Neuronal stem cell (in vitro differentiated cells): Measurements from ENCODE around the gene THBS3.

Experiments used
- DNase-seq: peaks from one replicate; pipeline ENCODE4 v3.0.0-alpha.2; 2013; ENCODE audit warnings: low spot score
- H2AFZ ChIP-seq: one replicate; pipeline ENCODE4 v1.6.1; 2013; ENCODE audit warnings: mild to moderate bottlenecking, low read length, inconsistent platforms
- H2AK5ac ChIP-seq: 2 replicates; pipeline ENCODE4 v1.6.1; 2013; ENCODE audit warnings: low read depth, mild to moderate bottlenecking, inconsistent platforms, low read length, moderate library complexity, mixed read lengths
- H2BK120ac ChIP-seq: 2 replicates; pipeline ENCODE4 v1.6.1; 2013; ENCODE audit warnings: low read depth, mild to moderate bottlenecking, inconsistent platforms, low read length, moderate library complexity, mixed read lengths
- H2BK12ac ChIP-seq: one replicate; pipeline ENCODE4 v1.6.1; 2013; ENCODE audit warnings: low read length, inconsistent platforms
- H2BK15ac ChIP-seq: 2 replicates; pipeline ENCODE4 v1.6.1; 2013; ENCODE audit warnings: mild to moderate bottlenecking, low read length, inconsistent platforms, mixed read lengths
- H2BK5ac ChIP-seq: one replicate; pipeline ENCODE4 v1.6.1; 2013; ENCODE audit warnings: inconsistent platforms, mild to moderate bottlenecking, low read length, moderate library complexity
- H3K14ac ChIP-seq: one replicate; pipeline ENCODE4 v1.6.1; 2013; ENCODE audit warnings: low read length, inconsistent platforms
- H3K18ac ChIP-seq: 2 replicates; pipeline ENCODE4 v1.6.1; 2013; ENCODE audit warnings: low read length, inconsistent platforms
- H3K23ac ChIP-seq: 2 replicates; pipeline ENCODE4 v1.6.1; 2013; ENCODE audit warnings: low read depth, mild to moderate bottlenecking, mixed read lengths, low read length, inconsistent platforms; ENCODE audit not compliant: poor library complexity
- H3K27ac ChIP-seq: replicated peaks from 3 replicates; pipeline ENCODE4 v1.5.1; 2013; ENCODE audit warnings: low read length, inconsistent platforms
- H3K27me3 ChIP-seq, 3 experiments: 2 replicates each; pipeline ENCODE4 v1.6.1; 2013; ENCODE audit warnings: low read length in 3 of 3, mild to moderate bottlenecking in 2 of 3, inconsistent platforms in 1 of 3, low read depth in 1 of 3, mixed read lengths in 1 of 3, moderate library complexity in 1 of 3; ENCODE audit not compliant: control insufficient read depth in 3 of 3, insufficient read depth in 3 of 3
- H3K36me3 ChIP-seq, 2 donors: replicated peaks in 1 of 2; 2 replicates each; pipeline ENCODE4 v1.6.1; 2013; ENCODE audit warnings: low read length in 2 of 2; ENCODE audit not compliant: control insufficient read depth in 2 of 2, insufficient read depth in 2 of 2
- H3K4ac ChIP-seq: 2 replicates; pipeline ENCODE4 v1.6.1; 2013; ENCODE audit warnings: inconsistent platforms, mild to moderate bottlenecking, low read length, moderate library complexity
- H3K4me1 ChIP-seq, 2 donors: 1 replicate in 1 of 2; 2 replicates in 1 of 2; pipeline ENCODE4 v1.6.1; 2013; ENCODE audit warnings: low read length in 2 of 2, low read depth in 1 of 2; ENCODE audit not compliant: control insufficient read depth in 2 of 2, insufficient read depth in 1 of 2
- H3K4me2 ChIP-seq: one replicate; pipeline ENCODE4 v1.6.1; 2013; ENCODE audit warnings: mild to moderate bottlenecking, low read length, inconsistent platforms; ENCODE audit not compliant: insufficient read depth, poor library complexity, severe bottlenecking
- H3K4me3 ChIP-seq, 2 donors: 2 replicates each; pipeline ENCODE4 v1.5.1; 2013; ENCODE audit warnings: low read length in 2 of 2, mild to moderate bottlenecking in 2 of 2, inconsistent platforms in 1 of 2, moderate library complexity in 1 of 2
- H3K79me1 ChIP-seq: one replicate; pipeline ENCODE4 v1.6.1; 2013; ENCODE audit warnings: low read depth, mild to moderate bottlenecking, inconsistent platforms, low read length, moderate library complexity
- H3K9ac ChIP-seq: one replicate; pipeline ENCODE4 v1.6.1; 2013; ENCODE audit warnings: mild to moderate bottlenecking, low read depth, low read length, inconsistent platforms; ENCODE audit not compliant: poor library complexity
- H3K9me3 ChIP-seq, 2 donors: replicated peaks in 1 of 2; 2 replicates each; pipeline versions ENCODE3 to v1.6.1; 2013; ENCODE audit warnings: low read length in 2 of 2, mild to moderate bottlenecking in 2 of 2, inconsistent platforms in 1 of 2, low read depth in 1 of 2, mixed read lengths in 1 of 2, moderate library complexity in 1 of 2; ENCODE audit not compliant: control insufficient read depth in 2 of 2, insufficient read depth in 1 of 2
- H4K8ac ChIP-seq: one replicate; pipeline ENCODE4 v1.6.1; 2013; ENCODE audit warnings: low read depth, mild to moderate bottlenecking, inconsistent platforms, low read length, moderate library complexity
- H4K91ac ChIP-seq: one replicate; pipeline ENCODE4 v1.6.1; 2013; ENCODE audit warnings: low read length, low read depth, mild to moderate bottlenecking, inconsistent platforms; ENCODE audit not compliant: poor library complexity
- WGBS, 2 donors: extraction: QIAGEN DNeasy Blood & Tissue Kit; methylation state at CpG; one replicate each; pipeline ENCODE4 v1.1.7; 2013; ENCODE audit warnings: missing lambda C conversion rate in 2 of 2, mixed read lengths in 1 of 2; ENCODE audit not compliant: insufficient read length in 2 of 2, insufficient replicate concordance in 1 of 2; ENCODE audit errors: extremely low coverage in 2 of 2; 5-methylcytosine and 5-hydroxymethylcytosine counted together

THBS3 gene

GRCh38 chr1:155173478-155174323, 34.0 kb downstream of the THBS3 start, which contains the start of gene TRIM46:
Gene TRIM46 (plus strand): TSS chr1:155173849. CDS start chr1:155173967, 118 bp downstream.
- peaks cover 12% of the 10 kb centered on the region for H3K79me1 ChIP-seq
- H3K27me3 ChIP-seq = no peaks in the 10 kb centered on the region
- peak within 1 kb of the TSS; percentile 77 to 88 for H3K4me3 ChIP-seq
- no peaks in the 10 kb centered on the region for H3K9me3 ChIP-seq
- no peak within 1 kb of the TSS for H4K8ac ChIP-seq
- H3K9ac ChIP-seq = peak within 1 kb of the TSS; percentile 96
- peak within 1 kb of the TSS; percentile 91 for H2AFZ ChIP-seq
- H3K4me2 ChIP-seq = peak within 1 kb of the TSS; percentile 95
- H3K23ac ChIP-seq = peak within 1 kb of the TSS; percentile 83
- H3K18ac ChIP-seq = peak within 1 kb of the TSS; percentile 96
- no peak within 1 kb of the TSS for H4K91ac ChIP-seq
- H3K4ac ChIP-seq = peak within 1 kb of the TSS; percentile 54
- H2BK120ac ChIP-seq = peak within 1 kb of the TSS; percentile 81
- DNase-seq = peak; percentile 66
- H3K14ac ChIP-seq = peak within 1 kb of the TSS; percentile 98
- H3K4me1 ChIP-seq = peaks cover 14 to 19% of the 10 kb centered on the region in 2 donors
- WGBS, 2 donors = no CpG with 5 or more reads among the region's 38 CpGs
- peak within 1 kb of the TSS; percentile 98 for H2BK15ac ChIP-seq
- H2BK12ac ChIP-seq = peak within 1 kb of the TSS; percentile 46
- H3K27ac ChIP-seq = peak within 1 kb of the TSS; percentile 78
- H3K36me3 ChIP-seq = peaks cover 26 to 45% of the 10 kb centered on the region in 2 donors
- peak within 1 kb of the TSS; percentile 98 for H2AK5ac ChIP-seq
- peak within 1 kb of the TSS; percentile 98 for H2BK5ac ChIP-seq

- Histone ChIP-seq H2BK12ac (peak within 1 kb of the TSS; percentile 7), H3K9me3 (no peaks in the 10 kb centered on the region), H3K4me2 (peak within 1 kb of the TSS; percentile 95), H2AK5ac (peak within 1 kb of the TSS; percentile 95), H3K79me1 (peaks cover 12% of the 10 kb centered on the region), H3K14ac (peak within 1 kb of the TSS; percentile 98), H4K91ac (no peak within 1 kb of the TSS), H3K4me3 (peak within 1 kb of the TSS; percentile 77 to 88), H3K27ac (peak within 1 kb of the TSS; percentile 78), H3K18ac (peak within 1 kb of the TSS; percentile 96), H2BK120ac (peak within 1 kb of the TSS; percentile 81), H3K27me3 (no peaks in the 10 kb centered on the region), H3K9ac (peak within 1 kb of the TSS; percentile 96), H2BK5ac (peak within 1 kb of the TSS; percentile 89), H3K36me3 (peaks cover 22 to 45% of the 10 kb centered on the region in 2 donors), H2BK15ac (peak within 1 kb of the TSS; percentile 88), H4K8ac (no peak within 1 kb of the TSS), H3K23ac (peak within 1 kb of the TSS; percentile 83), H3K4ac (peak within 1 kb of the TSS; percentile 54), H3K4me1 (peaks cover 14 to 19% of the 10 kb centered on the region in 2 donors), H2AFZ (peak within 1 kb of the TSS; percentile 91)
- peak; percentile 96 for DNase-seq
- no CpG with 5 or more reads among the region's 57 CpGs for WGBS, 2 donors
Observed at GRCh38 chr1:155172732-155173477, 34.8 kb downstream of the THBS3 start, which contains the start of gene KRTCAP2. Gene KRTCAP2 (minus strand): TSS chr1:155173304. CDS start chr1:155173224, 80 bp downstream.

DNA sequence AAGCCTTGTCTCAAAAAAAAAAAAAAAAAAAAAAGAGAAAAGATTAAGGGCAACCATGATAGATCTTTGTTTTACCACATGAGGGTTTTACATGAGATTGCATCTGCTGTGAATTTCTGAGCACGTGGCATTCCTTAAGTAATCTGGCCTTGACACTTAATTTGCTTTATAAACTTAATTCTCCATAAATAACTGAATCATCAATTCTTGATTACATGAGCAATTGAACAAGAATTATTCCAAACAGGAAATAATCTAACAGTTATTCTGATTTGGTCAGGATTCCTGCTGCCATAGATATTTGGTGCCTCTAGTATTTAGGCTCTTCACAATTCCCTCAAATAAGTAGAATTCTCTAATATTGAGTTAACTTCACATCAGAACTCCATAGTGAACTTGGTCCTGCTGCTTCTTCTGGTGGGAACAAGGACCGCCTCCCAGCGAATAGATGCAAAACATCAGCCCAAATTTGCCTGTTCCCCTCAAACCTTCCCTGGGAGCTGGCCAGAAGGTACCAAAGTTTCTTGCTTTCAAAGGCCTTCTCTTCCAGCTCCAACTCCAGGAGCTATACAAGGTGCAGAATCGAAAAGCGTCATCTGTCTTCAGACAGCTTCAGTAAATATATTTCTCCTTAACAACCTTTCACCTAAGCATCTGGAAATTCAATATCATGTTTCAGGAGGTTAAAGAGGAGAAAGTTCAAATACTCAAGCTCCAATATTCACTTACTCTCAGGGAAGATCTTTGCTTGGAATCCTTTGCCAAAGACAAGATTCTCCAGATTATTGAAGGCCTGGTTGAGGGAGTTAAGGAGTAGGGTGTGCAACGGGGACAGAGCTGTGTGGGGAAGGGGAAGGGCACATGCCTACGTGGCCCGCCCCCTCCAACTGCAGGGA, 35.6 kb downstream of the THBS3 start:
- Histone ChIP-seq H3K27ac (peak overlapping the region; percentile 78), H2BK12ac (no peak overlapping the region), H3K23ac (peak overlapping the region; percentile 83), H3K9ac (peak overlapping the region; percentile 96), H2AFZ (peak overlapping the region; percentile 91), H3K18ac (peak overlapping the region; percentile 96), H4K8ac (no peak overlapping the region), H2BK5ac (peak overlapping the region; percentile 89), H4K91ac (no peak overlapping the region), H3K14ac (peak overlapping the region; percentile 98), H3K4me3 (peak overlapping the region; percentile 77 to 85), H3K79me1 (peaks cover 9% of the 10 kb centered on the region), H2BK15ac (peak overlapping the region; percentile 88), H3K4me1 (peaks cover 17 to 23% of the 10 kb centered on the region in 2 donors), H2AK5ac (peak overlapping the region; percentile 95), H3K36me3 (peaks cover 14 to 37% of the 10 kb centered on the region in 2 donors), H3K27me3 (no peaks in the 10 kb centered on the region), H3K9me3 (no peaks in the 10 kb centered on the region), H2BK120ac (peak overlapping the region; percentile 64), H3K4ac (peak overlapping the region; percentile 54), H3K4me2 (peak overlapping the region; percentile 95)
- no CpG with 5 or more reads among the region's 8 CpGs for WGBS, 2 donors
- DNase-seq = no peak
